ENCODE results near the gene F7.
"Not testable (repeated sequence)": the region's sequence is repeated elsewhere in the genome, so short reads cannot be mapped to it uniquely, and the experiment has no call there.

Gene F7

GRCh38 chr13:113155982-113156655 is 50.5 kb downstream of the F7 start:
- DNase-seq: no peak

- DNase-seq: no peak
These were observed 51.8 kb downstream of the F7 start for GRCh38 chr13:113157206-113157928.

GRCh38 chr13:113157929-113158747 is 52.5 kb downstream of the F7 start, which contains the start of gene PROZ:
Gene PROZ, plus strand, starts transcription at chr13:113158648. Its CDS starts 13 bp downstream, at chr13:113158661.
- DNase-seq: no peak

GRCh38 chr13:113158946-113159345 is 53.4 kb downstream of the F7 start:
- peak in 1 of 14 donors; percentile 6 for DNase-seq

GRCh38 chr13:113159701-113160100 is 54.1 kb downstream of the F7 start:
- no peak for DNase-seq

- DNase-seq: no peak
These were observed 55.4 kb downstream of the F7 start for GRCh38 chr13:113160983-113161382.

- DNase-seq: no peak
These were observed 55.8 kb downstream of the F7 start for GRCh38 chr13:113161433-113161832.

GRCh38 chr13:113161975-113162374 is 56.4 kb downstream of the F7 start:
- DNase-seq: not testable (repeated sequence)

GRCh38 chr13:113162783-113163685 is 57.4 kb downstream of the F7 start:
- DNase-seq: peak in 1 of 14 donors; percentile 28

- no peak for DNase-seq
These were observed 58.9 kb downstream of the F7 start for GRCh38 chr13:113164492-113164891.

GRCh38 chr13:113166266-113166665 is 60.7 kb downstream of the F7 start:
- DNase-seq: no peak

GRCh38 chr13:113166681-113167080 is 61.1 kb downstream of the F7 start:
- DNase-seq: no peak

GRCh38 chr13:113167155-113167554 is 61.6 kb downstream of the F7 start:
- no peak for DNase-seq

GRCh38 chr13:113167575-113167974 is 62.0 kb downstream of the F7 start:
- no peak for DNase-seq

- DNase-seq: no peak
These were observed 62.6 kb downstream of the F7 start for GRCh38 chr13:113168211-113168610.

GRCh38 chr13:113169277-113170272 is 64.0 kb downstream of the F7 start:
- no peak for DNase-seq

Data from C1 segment of cervical spinal cord (tissue), 14 donors.